Cardiac muscle cell (in vitro differentiated cells and primary cell): ENCODE measurements around the gene KIRREL3. TPM values are rescaled to one million over a fixed set of nuclear protein-coding genes. Genes with fewer than 3 reads are reported as not detected.

Experiments used
- DNase-seq, 2 donors: peaks; one replicate each; pipeline versions ENCODE4 v3.0.0 to v3.0.0-alpha.2; 2010 to 2017; ENCODE audit warnings: low read depth in 1 of 2, low spot score in 1 of 2
- H3K27ac ChIP-seq: fragments of 200-600 bp; sonication (generic); 2 replicates; pipeline ENCODE4 v1.5.1; 2016
- H3K27me3 ChIP-seq: fragments of 200-600 bp; sonication (generic); 2 replicates; pipeline ENCODE4 v1.6.0; 2016; ENCODE audit warnings: control low read depth
- H3K36me3 ChIP-seq: fragments of 200-600 bp; sonication (generic); 2 replicates; pipeline ENCODE4 v1.5.1; 2016; ENCODE audit warnings: control low read depth
- H3K4me1 ChIP-seq: fragments of 200-600 bp; sonication (generic); 2 replicates; pipeline ENCODE4 v1.8.1; 2017; ENCODE audit warnings: low read depth, mild to moderate bottlenecking, mixed run types
- H3K4me3 ChIP-seq: fragments of 200-600 bp; sonication (generic); 2 replicates; pipeline ENCODE4 v1.5.1; 2016; ENCODE audit warnings: mild to moderate bottlenecking
- H3K9me3 ChIP-seq: fragments of 200-600 bp; sonication (generic); 2 replicates; pipeline ENCODE4 v1.5.1; 2017; ENCODE audit warnings: low read depth, mild to moderate bottlenecking, control low read depth
- CTCF ChIP-seq: IDR thresholded peaks from 2 replicates; pipeline ENCODE4 v1.5.1; 2012; ENCODE audit warnings: low read depth, mild to moderate bottlenecking, low read length
- polyA plus RNA-seq: library from polyadenylated mRNA; unstranded; fragments of >200 nt; fragmentation: Nextera tagmentation; extraction: Ambion mirVana; gene quantifications from 2 replicates; pipeline ENCODE4 v1.2.1, GENCODE V29; 2016
- total RNA-seq: library from RNA; depleted of rRNA; stranded (reverse); fragments of >200 nt; gene quantifications from 2 replicates; pipeline ENCODE4 v1.2.3, GENCODE V29; 2016

KIRREL3 gene
- total and polyA plus RNA-seq, 2 experiments from 2014 or later: 0.12 to 0.89 TPM

- TF ChIP-seq CTCF: no peak
- Histone ChIP-seq H3K9me3 (no peaks in the 10 kb centered on the region), H3K4me1 (no peaks in the 10 kb centered on the region), H3K27me3 (peaks cover 98% of the 10 kb centered on the region), H3K4me3 (no peak overlapping the region), H3K36me3 (no peaks in the 10 kb centered on the region), H3K27ac (no peak overlapping the region)
- no peak for DNase-seq
Observed at GRCh38 chr11:126570489-126570888, 430.1 kb downstream of the KIRREL3 start.

GRCh38 chr11:126567419-126567818 lies 433.2 kb downstream of the KIRREL3 start:
- Histone ChIP-seq H3K27me3 (peaks cover 98% of the 10 kb centered on the region), H3K4me3 (no peak overlapping the region), H3K9me3 (no peaks in the 10 kb centered on the region), H3K27ac (no peak overlapping the region), H3K4me1 (no peaks in the 10 kb centered on the region), H3K36me3 (no peaks in the 10 kb centered on the region)
- DNase-seq: no peak
- TF ChIP-seq CTCF: no peak

- Histone ChIP-seq H3K27ac (no peak overlapping the region), H3K4me1 (no peaks in the 10 kb centered on the region), H3K4me3 (no peak overlapping the region), H3K27me3 (peaks cover 76% of the 10 kb centered on the region), H3K36me3 (no peaks in the 10 kb centered on the region), H3K9me3 (no peaks in the 10 kb centered on the region)
- DNase-seq: no peak
- TF ChIP-seq CTCF: no peak
Observed at GRCh38 chr11:126564566-126564965, 436.0 kb downstream of the KIRREL3 start.

- Histone ChIP-seq H3K4me3 (no peak overlapping the region), H3K9me3 (no peaks in the 10 kb centered on the region), H3K27me3 (peaks cover 62% of the 10 kb centered on the region), H3K27ac (no peak overlapping the region), H3K36me3 (no peaks in the 10 kb centered on the region), H3K4me1 (no peaks in the 10 kb centered on the region)
- TF ChIP-seq CTCF: no peak
- DNase-seq: peak; percentile 75 to 89
Observed at GRCh38 chr11:126561327-126561893, 439.2 kb downstream of the KIRREL3 start.

GRCh38 chr11:126560221-126560620 lies 440.3 kb downstream of the KIRREL3 start:
- Histone ChIP-seq H3K27me3 (peaks cover 56% of the 10 kb centered on the region), H3K9me3 (no peaks in the 10 kb centered on the region), H3K36me3 (no peaks in the 10 kb centered on the region), H3K4me1 (no peaks in the 10 kb centered on the region), H3K27ac (no peak overlapping the region), H3K4me3 (no peak overlapping the region)
- TF ChIP-seq CTCF: no peak
- no peak for DNase-seq
